ENCODE data around the gene PLEKHA1.
A peak's percentile ranks its signal among the peaks of the same experiment; 100 is the strongest.

The PLEKHA1 gene

DNA sequence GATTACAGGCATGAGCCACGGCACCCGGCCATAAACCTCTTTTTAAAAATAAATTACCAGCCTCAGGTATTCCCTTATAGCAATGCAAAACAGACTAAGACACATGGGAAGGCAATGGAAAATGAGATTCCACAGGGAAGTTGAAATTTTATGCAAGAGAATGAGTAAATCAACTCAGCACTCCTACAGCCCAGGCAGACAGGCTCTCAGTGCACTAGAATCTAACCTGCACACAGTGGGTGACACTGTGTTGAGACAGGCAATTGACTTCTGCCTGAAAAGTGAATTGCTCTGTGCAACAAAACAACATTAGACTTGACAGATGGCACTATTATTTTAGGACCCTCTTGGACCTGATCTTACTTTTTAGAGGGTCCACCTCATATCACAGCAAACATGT, 20.1 kb upstream of the PLEKHA1 start:
- TF ChIP-seq POLR2A (IDR thresholded peaks at IDR 0.05; ENCODE audit: low read length) (no peak), GATA1 (IDR thresholded peaks at IDR 0.05; ENCODE audit: low read depth, low read length) (no peak)
- no peak for DNase-seq

DNA sequence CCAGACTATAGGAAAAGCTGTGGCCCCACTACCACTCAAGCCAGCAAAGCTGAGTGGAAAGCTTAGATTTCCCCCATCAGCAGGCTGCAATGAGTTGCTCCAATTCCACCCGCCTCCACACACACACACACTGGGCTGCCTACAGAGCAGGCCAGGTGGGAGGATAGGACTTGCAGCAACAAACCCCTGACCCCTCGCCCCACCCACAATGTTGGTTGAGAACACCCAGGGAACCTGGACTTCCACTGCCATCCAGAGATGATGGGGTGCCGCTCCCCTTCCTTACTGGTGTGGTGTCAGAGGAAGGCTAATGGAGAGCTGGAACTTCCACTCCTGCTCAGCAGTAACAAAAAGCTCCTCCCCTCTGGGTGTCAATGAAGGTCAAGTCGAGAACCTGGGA, 16.8 kb upstream of the PLEKHA1 start:
- no peak for DNase-seq
- TF ChIP-seq GATA1 (IDR thresholded peaks at IDR 0.05; ENCODE audit: low read depth, low read length) (no peak), POLR2A (IDR thresholded peaks at IDR 0.05; ENCODE audit: low read length) (no peak)

DNA sequence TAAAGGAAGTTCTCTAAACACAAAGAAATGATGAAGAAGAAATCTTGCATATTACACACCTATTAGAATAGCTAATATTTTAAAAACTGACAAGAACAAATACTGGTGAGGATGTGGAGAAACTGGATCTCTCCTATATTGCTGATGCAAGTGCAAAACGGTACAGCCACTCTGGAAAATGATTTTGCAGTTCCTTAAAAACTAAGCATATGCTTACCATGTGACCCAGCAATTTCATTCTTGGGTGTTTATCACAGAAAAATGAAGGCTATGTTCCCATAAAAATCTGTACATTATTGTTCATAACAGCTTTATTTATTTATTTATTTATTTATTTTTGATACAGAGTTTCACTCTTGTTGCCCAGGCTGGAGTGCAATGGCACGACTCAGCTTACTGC, 14.9 kb upstream of the PLEKHA1 start:
- TF ChIP-seq POLR2A (IDR thresholded peaks at IDR 0.05; ENCODE audit: low read length) (no peak), GATA1 (IDR thresholded peaks at IDR 0.05; ENCODE audit: low read depth, low read length) (no peak)
- DNase-seq, result no peak

DNA sequence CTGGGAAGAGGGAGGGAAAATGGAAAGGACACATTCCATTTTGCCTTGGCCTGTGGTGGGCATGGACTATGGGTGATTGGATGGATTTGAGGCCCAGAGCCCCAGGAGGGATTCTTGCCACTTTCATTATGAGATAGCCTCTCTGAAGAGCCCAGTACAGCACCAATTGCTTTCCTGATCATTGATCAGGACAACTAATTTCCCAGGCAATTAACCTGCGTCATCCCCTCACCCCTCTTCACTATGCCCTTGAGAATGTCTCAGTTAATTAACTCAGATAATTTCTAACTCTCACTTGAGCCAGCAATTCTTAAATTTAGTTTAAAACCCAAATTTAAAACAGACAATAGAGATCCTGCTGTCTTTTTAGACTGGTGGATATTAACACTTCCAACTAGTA, 13.5 kb upstream of the PLEKHA1 start:
- TF ChIP-seq POLR2A (IDR thresholded peaks at IDR 0.05; ENCODE audit: low read length), result no peak
- TF ChIP-seq GATA1 (IDR thresholded peaks at IDR 0.05; ENCODE audit: low read depth, low read length), result no peak
- DNase-seq, result no peak

DNA sequence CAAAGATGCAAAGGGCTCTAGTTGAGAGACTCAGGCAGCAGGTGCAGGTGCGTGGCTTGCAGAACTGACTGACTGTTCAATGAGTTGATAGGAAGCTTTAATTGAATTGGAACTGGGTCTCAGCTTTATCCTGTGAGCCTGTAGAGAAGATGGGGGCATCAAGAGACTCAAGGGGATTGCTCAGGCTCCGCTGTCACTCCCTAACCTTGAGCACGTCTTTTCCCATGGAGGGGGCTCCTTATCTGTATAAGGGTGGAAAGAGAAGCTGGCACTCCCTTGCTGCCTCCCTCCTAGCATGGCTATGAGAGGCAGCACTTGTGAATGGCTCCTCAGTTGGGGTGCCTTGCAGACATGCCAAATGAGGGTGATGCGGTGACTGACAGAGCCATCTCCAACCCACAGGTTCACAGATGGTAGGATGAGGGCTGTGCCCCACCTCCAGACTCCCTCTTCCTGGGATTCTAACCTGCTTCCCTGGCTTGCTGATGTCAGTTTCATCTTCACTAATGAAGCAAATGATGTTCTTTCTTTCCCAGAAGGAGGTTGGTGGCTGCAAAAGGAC, 12.4 kb upstream of the PLEKHA1 start:
- no peak for DNase-seq
- no peak for TF ChIP-seq GATA1 (IDR thresholded peaks at IDR 0.05; ENCODE audit: low read depth, low read length)
- TF ChIP-seq POLR2A (IDR thresholded peaks at IDR 0.05; ENCODE audit: low read length), result no peak

DNA sequence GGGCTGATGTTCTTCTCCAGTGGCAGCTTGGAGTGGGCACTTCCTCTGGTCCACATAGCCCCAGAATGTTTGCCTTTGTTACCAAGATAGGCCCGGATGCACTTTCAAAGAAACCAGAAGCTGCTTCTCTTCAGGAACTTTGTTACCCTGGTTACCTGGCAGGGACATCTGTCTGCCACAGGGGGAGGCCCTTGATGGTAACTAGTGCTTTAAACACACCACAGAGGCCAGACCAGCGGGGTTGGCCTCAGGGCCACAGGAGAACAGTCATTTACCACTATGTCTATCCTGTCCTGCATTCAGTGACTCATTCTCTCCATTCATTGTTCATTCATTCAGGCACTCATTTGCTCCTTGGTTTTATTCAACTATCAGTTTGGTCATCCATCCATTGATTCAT, 11.9 kb upstream of the PLEKHA1 start:
- TF ChIP-seq POLR2A (IDR thresholded peaks at IDR 0.05; ENCODE audit: low read length) (no peak), GATA1 (IDR thresholded peaks at IDR 0.05; ENCODE audit: low read depth, low read length) (no peak)
- DNase-seq, result no peak

DNA sequence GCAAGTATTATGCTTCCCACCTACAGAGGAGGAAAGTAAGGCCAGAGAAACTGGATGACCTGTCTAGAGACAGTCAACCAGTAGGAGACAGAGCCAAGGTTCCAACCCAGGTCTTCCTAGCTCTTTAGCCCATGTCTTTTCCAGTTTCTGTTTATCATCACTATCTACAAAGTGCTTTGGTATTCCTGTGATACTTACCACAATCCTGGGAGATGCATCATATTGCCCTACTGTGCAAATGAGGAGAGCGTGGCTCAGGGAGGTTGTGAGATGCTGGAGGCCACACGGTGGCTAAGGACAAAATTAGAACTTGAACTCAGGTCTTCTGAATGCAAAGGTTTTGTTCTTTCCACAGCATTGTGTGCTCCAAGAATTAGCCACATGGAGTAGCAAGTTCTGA, 11.2 kb upstream of the PLEKHA1 start:
- no peak for DNase-seq
- TF ChIP-seq POLR2A (IDR thresholded peaks at IDR 0.05; ENCODE audit: low read length) (no peak), GATA1 (IDR thresholded peaks at IDR 0.05; ENCODE audit: low read depth, low read length) (no peak)

DNA sequence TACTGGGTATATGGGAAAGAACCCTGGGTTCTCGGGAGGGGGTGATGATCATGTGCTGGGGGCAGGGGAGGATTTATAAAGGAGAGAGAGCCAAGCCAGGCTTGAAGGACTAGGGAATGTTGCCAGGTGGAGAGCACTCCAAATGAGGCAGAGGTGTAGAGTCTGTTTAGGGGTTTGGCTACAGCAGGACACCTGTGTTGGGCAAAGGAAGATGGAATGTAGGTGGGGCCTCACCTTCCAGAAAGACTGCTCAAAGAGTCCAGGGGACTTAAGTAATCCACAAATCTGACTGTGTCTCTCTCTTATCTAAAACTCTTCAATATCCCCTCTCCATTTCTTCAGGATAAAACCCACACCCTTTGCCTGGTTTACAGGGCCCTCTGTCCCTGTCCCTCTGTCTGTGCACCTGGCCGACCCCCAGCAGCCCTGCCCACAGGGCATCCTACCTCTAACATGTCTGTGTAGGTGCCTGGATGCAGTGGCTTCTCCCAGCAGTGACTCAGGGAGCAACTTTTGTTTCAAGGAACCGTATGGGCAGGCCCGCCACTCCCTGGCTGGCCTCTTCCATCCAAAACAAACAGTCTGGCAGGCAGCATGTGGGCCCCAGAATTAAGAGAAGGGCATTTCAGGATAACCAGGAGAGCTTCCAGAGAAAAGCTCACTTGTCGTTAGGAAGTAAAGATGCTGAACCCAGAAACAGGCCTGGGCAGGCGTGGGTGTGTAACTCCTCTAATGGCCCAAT, 10.6 kb upstream of the PLEKHA1 start:
- TF ChIP-seq GATA1 (IDR thresholded peaks at IDR 0.05; ENCODE audit: low read depth, low read length), result no peak
- no peak for TF ChIP-seq POLR2A (IDR thresholded peaks at IDR 0.05; ENCODE audit: low read length)
- DNase-seq, result no peak

DNA sequence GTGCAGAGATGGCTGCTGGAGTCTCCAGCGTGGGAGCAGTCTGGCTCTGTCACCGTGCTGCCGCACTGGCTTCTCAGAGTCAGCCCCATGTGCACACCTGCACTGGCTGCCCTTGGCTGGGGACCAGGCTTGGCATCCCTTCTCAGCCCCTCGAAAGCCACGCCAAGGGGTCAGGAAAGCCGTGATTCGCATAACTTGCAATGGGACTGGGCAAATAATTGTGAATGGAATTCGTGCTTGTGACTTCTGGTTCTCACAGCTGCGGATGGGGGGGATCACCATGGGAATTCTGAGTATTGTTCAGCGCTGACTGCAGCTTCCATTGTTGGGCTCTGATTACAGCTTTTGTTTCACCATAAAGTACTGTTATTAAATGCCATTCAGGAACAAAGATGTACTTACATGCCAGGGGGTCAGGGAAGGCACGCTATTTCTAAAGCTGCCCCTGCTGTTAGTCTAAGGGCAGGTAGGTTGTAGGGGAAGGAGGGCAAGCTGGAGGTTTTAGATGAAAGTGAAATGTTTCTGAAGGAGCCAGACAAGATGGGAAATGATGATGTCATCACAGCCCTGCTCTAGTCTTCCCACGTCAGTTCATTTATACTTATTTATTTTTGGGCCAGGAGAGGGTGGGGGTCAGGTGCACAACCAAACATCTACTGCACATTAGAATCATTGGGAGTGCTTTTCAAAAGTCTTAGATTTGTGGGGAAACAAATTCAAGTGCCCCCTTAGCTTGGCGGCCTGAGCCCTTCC, 5.8 kb upstream of the PLEKHA1 start:
- no peak for DNase-seq
- no peak for TF ChIP-seq GATA1 (IDR thresholded peaks at IDR 0.05; ENCODE audit: low read depth, low read length)

DNA sequence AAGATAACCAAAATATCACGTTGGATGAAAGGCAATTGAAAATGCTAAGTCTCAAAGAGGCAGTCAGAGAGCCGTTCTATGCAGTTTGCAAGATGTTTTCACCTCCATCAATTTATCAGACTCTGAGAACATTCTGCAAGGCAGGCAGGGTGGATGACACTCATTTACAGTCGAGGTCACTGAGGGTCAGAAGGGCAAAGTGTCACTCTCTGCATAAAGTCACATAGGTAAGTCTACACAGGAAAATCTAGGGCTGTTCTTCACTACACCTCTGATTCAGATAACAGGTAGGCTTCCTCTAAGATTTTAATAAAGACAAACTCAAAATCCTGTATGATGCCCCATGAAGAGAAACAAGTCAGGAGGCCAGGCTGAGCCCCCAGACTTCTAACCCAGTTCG, 1.4 kb upstream of the PLEKHA1 start:
- no peak for DNase-seq
- TF ChIP-seq GATA1 (IDR thresholded peaks at IDR 0.05; ENCODE audit: low read depth, low read length) (no peak), POLR2A (IDR thresholded peaks at IDR 0.05; ENCODE audit: low read length) (no peak)

DNA sequence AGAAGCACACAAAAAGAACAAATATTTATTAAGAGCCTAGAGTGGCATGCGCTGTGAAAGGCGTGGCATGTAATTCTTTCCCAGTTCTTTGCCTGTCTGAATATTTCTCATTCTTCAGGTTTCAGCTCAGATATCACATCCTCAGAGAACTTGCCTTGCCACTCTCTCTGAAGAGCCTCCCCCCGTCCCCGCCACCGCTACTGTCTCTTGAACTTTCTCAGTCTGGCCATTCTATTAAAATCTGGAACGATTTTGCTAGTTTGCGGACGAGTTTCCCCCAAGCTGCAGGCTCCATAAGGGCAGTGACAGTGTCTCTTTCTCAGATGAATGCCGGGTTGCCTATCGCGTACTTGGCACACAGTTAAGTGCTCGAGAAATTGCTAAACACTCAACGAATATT, 787 bp upstream of the PLEKHA1 start:
- TF ChIP-seq GATA1 (IDR thresholded peaks at IDR 0.05; ENCODE audit: low read depth, low read length) (no peak), POLR2A (IDR thresholded peaks at IDR 0.05; ENCODE audit: low read length) (no peak)

DNA sequence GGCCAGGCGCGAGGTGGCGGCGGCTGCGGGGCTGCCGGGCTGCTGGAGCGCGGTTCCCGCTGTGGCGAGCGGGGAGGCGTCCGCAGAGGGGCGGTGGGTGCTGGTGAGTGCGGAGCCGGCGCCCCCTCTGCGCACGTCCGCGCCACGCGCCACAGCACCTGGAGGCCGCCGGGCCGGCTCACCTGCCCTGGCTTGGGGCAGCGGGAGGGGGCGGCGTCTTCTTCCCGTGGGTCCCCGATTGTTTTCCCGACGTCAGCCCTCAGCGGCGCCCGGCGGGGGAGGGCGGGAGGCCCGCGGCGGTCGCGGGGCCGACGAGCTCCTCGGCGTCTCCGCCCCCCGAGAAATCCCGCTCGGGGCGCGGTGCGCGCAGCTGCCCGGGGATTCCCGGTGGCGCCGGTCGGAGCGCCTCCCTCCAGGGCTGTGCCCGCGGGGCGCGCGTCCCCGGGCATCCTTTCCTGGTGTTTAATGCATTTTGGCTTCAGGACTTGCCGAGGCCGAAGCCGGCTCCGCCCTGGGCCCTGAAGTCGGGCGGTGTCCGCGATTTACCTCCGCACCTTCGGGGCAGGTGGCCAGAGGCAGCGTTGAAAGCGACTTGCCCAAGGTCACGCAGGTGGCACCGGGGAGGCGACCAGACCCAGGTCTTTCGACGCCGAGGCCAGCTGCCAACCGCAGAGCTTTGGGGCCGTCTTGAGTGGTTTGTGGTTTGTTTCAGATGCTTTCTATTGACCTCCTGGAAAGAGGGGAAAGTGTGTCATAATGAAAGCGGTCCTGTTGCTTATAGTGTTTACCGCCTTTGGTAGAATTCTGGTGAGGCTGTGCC, 561 bp downstream of the PLEKHA1 start:
- no peak for TF ChIP-seq GATA1 (IDR thresholded peaks at IDR 0.05; ENCODE audit: low read depth, low read length)
- DNase-seq, result peak; percentile 18 to 20

More for the DNA sequence above, 787 bp upstream of the PLEKHA1 start:
- no peak for DNase-seq

DNA sequence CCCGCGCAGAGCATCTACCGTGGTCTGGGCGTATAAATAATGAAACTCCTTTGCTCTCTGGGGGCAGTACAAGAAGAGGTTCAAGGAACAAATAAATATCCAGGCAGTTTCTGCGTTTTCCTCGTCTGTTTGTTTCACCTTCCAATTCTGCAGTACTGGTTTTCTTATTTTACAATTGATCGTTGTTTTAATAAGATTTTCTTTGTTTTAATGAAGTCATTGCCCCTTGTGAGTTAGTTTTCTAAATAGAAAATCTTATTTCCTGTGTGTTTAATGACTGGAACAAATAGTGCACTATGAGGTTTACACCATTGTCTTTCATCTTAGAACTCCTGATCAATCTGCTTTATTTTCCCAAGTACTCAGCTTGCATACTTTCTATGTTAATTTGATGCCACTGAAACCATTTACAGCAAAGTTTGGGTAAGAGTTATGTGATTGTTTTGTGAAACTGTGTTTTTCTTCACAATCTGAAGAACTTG, 1.2 kb downstream of the PLEKHA1 start:
- DNase-seq, result no peak
- TF ChIP-seq GATA1 (IDR thresholded peaks at IDR 0.05; ENCODE audit: low read depth, low read length) (no peak), POLR2A (IDR thresholded peaks at IDR 0.05; ENCODE audit: low read length) (no peak)

All from erythroblast (primary cell).